Cardiac muscle cell (in vitro differentiated cells and primary cell): ENCODE measurements around the gene NRAP. TPM values are rescaled to one million over a fixed set of nuclear protein-coding genes. Genes with fewer than 3 reads are reported as not detected.
A peak's percentile ranks its signal among the peaks of the same experiment; 100 is the strongest.

Experiments
- DNase-seq, 2 donors: peaks; one replicate each; pipeline versions ENCODE4 v3.0.0 to v3.0.0-alpha.2; 2010 to 2017; ENCODE audit warnings: low read depth in 1 of 2, low spot score in 1 of 2
- H3K27ac ChIP-seq: fragments of 200-600 bp; sonication (generic); 2 replicates; pipeline ENCODE4 v1.5.1; 2016
- H3K27me3 ChIP-seq: fragments of 200-600 bp; sonication (generic); 2 replicates; pipeline ENCODE4 v1.6.0; 2016; ENCODE audit warnings: control low read depth
- H3K36me3 ChIP-seq: fragments of 200-600 bp; sonication (generic); 2 replicates; pipeline ENCODE4 v1.5.1; 2016; ENCODE audit warnings: control low read depth
- H3K4me1 ChIP-seq: fragments of 200-600 bp; sonication (generic); 2 replicates; pipeline ENCODE4 v1.8.1; 2017; ENCODE audit warnings: low read depth, mild to moderate bottlenecking, mixed run types
- H3K4me3 ChIP-seq: fragments of 200-600 bp; sonication (generic); 2 replicates; pipeline ENCODE4 v1.5.1; 2016; ENCODE audit warnings: mild to moderate bottlenecking
- H3K9me3 ChIP-seq: fragments of 200-600 bp; sonication (generic); 2 replicates; pipeline ENCODE4 v1.5.1; 2017; ENCODE audit warnings: low read depth, mild to moderate bottlenecking, control low read depth
- CTCF ChIP-seq: IDR thresholded peaks from 2 replicates; pipeline ENCODE4 v1.5.1; 2012; ENCODE audit warnings: low read depth, mild to moderate bottlenecking, low read length
- polyA plus RNA-seq: library from polyadenylated mRNA; unstranded; fragments of >200 nt; fragmentation: Nextera tagmentation; extraction: Ambion mirVana; gene quantifications from 2 replicates; pipeline ENCODE4 v1.2.1, GENCODE V29; 2016
- total RNA-seq: library from RNA; depleted of rRNA; stranded (reverse); fragments of >200 nt; gene quantifications from 2 replicates; pipeline ENCODE4 v1.2.3, GENCODE V29; 2016

The NRAP gene
- total and polyA plus RNA-seq, 2 experiments from 2014 or later, result 0.11 to 0.12 TPM

GRCh38 chr10:113711142-113711541 is 47.3 kb upstream of the NRAP start:
- no peak for TF ChIP-seq CTCF
- Histone ChIP-seq H3K9me3 (no peaks in the 10 kb centered on the region), H3K36me3 (no peaks in the 10 kb centered on the region), H3K27me3 (no peaks in the 10 kb centered on the region), H3K27ac (no peak overlapping the region), H3K4me3 (no peak overlapping the region), H3K4me1 (no peaks in the 10 kb centered on the region)
- DNase-seq, result no peak

DNA sequence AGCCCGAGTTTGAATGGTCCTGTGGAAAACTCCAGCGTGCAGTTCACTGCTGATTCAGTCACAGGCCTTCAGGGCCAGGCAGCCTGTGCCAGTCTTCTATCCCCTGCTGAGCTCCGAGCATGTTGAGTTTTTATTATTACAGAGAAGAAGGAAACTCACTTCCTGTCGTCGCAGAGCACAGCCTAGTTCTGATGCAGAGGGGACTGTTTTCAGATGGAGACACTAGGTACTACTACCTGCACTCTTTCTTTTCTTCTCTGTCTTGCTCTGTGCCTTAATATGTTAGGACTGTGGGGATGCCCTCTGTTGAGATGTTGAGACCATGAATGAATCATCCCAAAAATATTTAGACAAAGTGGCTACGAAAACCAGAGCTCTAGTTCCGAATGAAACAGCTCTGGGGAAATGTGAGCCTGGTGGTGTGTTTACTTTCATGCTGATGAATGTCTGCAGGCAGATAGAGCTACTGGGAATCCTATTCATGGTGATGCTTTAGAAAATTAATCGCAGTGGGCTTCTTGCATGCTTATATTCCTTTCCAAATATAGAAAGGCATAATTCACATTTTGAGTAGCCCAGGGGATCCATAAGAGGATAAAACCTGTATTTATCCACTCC is 45.5 kb upstream of the NRAP start:
- H3K9me3 ChIP-seq, result no peaks in the 10 kb centered on the region
- no peaks in the 10 kb centered on the region for H3K36me3 ChIP-seq
- DNase-seq, result peak in 1 of 2 donors; percentile 60
- H3K4me3 ChIP-seq, result no peak overlapping the region
- no peaks in the 10 kb centered on the region for H3K4me1 ChIP-seq
- H3K27ac ChIP-seq, result no peak overlapping the region
- no peak for TF ChIP-seq CTCF
- no peaks in the 10 kb centered on the region for H3K27me3 ChIP-seq

GRCh38 chr10:113708640-113709039 is 44.8 kb upstream of the NRAP start:
- no peak overlapping the region for H3K4me3 ChIP-seq
- no peak overlapping the region for H3K27ac ChIP-seq
- TF ChIP-seq CTCF, result no peak
- H3K27me3 ChIP-seq, result no peaks in the 10 kb centered on the region
- H3K36me3 ChIP-seq, result no peaks in the 10 kb centered on the region
- H3K9me3 ChIP-seq, result no peaks in the 10 kb centered on the region
- no peak for DNase-seq
- H3K4me1 ChIP-seq, result no peaks in the 10 kb centered on the region

- no peak overlapping the region for H3K4me3 ChIP-seq
- DNase-seq, result no peak
- no peaks in the 10 kb centered on the region for H3K27me3 ChIP-seq
- TF ChIP-seq CTCF, result no peak
- H3K9me3 ChIP-seq, result no peaks in the 10 kb centered on the region
- H3K36me3 ChIP-seq, result no peaks in the 10 kb centered on the region
- H3K27ac ChIP-seq, result no peak overlapping the region
- no peaks in the 10 kb centered on the region for H3K4me1 ChIP-seq
Observed at GRCh38 chr10:113706623-113707022, 42.8 kb upstream of the NRAP start.

- Histone ChIP-seq H3K4me3 (no peak overlapping the region), H3K4me1 (no peaks in the 10 kb centered on the region), H3K27me3 (no peaks in the 10 kb centered on the region), H3K36me3 (no peaks in the 10 kb centered on the region), H3K9me3 (no peaks in the 10 kb centered on the region), H3K27ac (no peak overlapping the region)
- DNase-seq, result no peak
- no peak for TF ChIP-seq CTCF
Observed at GRCh38 chr10:113705344-113705652, 41.5 kb upstream of the NRAP start.
